Measurements from ENCODE around the gene RFC3.

DNA sequence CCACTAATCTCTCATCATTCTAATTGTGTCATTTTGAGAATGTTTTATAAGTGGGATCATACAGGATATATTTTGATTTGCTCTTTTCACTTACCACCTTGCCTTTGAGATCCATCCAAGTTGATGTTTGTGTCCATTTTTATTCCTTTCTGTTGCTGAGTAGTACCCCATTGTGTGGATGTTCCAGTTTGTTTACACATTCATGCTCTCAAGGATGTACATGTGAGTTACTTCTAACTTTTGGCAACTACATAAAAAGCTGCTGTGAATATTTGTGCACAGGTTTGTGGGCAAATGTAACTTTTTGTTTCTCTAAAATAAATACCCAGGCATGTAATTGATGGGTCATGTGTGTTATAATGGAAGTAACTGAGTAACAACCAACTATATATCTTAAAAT is 64.9 kb downstream of the RFC3 start:
- TF ChIP-seq, protein P1, sequence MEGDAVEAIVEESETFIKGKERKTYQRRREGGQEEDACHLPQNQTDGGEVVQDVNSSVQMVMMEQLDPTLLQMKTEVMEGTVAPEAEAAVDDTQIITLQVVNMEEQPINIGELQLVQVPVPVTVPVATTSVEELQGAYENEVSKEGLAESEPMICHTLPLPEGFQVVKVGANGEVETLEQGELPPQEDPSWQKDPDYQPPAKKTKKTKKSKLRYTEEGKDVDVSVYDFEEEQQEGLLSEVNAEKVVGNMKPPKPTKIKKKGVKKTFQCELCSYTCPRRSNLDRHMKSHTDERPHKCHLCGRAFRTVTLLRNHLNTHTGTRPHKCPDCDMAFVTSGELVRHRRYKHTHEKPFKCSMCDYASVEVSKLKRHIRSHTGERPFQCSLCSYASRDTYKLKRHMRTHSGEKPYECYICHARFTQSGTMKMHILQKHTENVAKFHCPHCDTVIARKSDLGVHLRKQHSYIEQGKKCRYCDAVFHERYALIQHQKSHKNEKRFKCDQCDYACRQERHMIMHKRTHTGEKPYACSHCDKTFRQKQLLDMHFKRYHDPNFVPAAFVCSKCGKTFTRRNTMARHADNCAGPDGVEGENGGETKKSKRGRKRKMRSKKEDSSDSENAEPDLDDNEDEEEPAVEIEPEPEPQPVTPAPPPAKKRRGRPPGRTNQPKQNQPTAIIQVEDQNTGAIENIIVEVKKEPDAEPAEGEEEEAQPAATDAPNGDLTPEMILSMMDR (conservative IDR thresholded peaks at IDR 0.05; ENCODE audit: low read length) = no peak
- no peak for TF ChIP-seq EZH2phosphoT487 (IDR thresholded peaks at IDR 0.05; ENCODE audit: borderline replicate concordance)

All from Loucy (cell line).